ENCODE results near the gene SH3RF3.

- TF ChIP-seq CTCF (IDR thresholded peaks at IDR 0.05) (no peak), POLR2AphosphoS5 (IDR thresholded peaks at IDR 0.05) (no peak)
Observed at GRCh38 chr2:109514857-109515256, 385.9 kb downstream of the SH3RF3 start.

Measured in breast epithelium (tissue), 3 donors.